Stimulated activated CD8-positive, alpha-beta memory T cell treated with anti-CD3 and anti-CD28 coated beads, Interleukin-2, amount 100 ng/mL, for 48 hours (primary cell): ENCODE data around the gene CLK1.

Experiments
- DNase-seq, 2 donors: peaks; one replicate each; pipeline ENCODE4 v3.0.0-alpha.2; 2020; ENCODE audit warnings: low read depth in 2 of 2

CLK1 gene

GRCh38 chr2:200811333-200812121 lies 52.9 kb downstream of the CLK1 start, which contains the start of gene BZW1:
Gene BZW1 (plus strand): TSS chr2:200811910. CDS start chr2:200813218, 1,308 bp downstream.
- DNase-seq = peak; percentile 90 to 94

- DNase-seq = no peak
These were observed 53.5 kb downstream of the CLK1 start for GRCh38 chr2:200810998-200811332.

- no peak for DNase-seq
These were observed 54.0 kb downstream of the CLK1 start for GRCh38 chr2:200810252-200810997.

GRCh38 chr2:200809506-200810251 lies 54.8 kb downstream of the CLK1 start:
- DNase-seq = no peak
